H9 (cell line): Measurements from ENCODE around the gene HMBS. TPM values are rescaled to one million over a fixed set of nuclear protein-coding genes. Genes with fewer than 3 reads are reported as not detected.

Source experiments
- DNase-seq: peaks from one replicate; pipeline ENCODE4 v3.0.0-alpha.2; 2017
- H2AFZ ChIP-seq: one replicate; pipeline ENCODE4 v1.6.1; 2013; ENCODE audit warnings: mild to moderate bottlenecking, low read length, control low read depth, moderate library complexity
- H2AK5ac ChIP-seq: 2 replicates; pipeline ENCODE4 v1.6.1; 2013; ENCODE audit warnings: low read length, control low read depth, mixed read lengths; ENCODE audit not compliant: insufficient read length
- H2BK120ac ChIP-seq: one replicate; pipeline ENCODE4 v1.6.1; 2013; ENCODE audit warnings: low read depth, mild to moderate bottlenecking, low read length, control low read depth, inconsistent platforms; ENCODE audit not compliant: poor library complexity, severe bottlenecking
- H2BK12ac ChIP-seq: 2 replicates; pipeline ENCODE4 v1.6.1; 2013; ENCODE audit warnings: low read length, control low read depth, mixed read lengths, low read depth; ENCODE audit not compliant: insufficient read length
- H2BK15ac ChIP-seq: 2 replicates; pipeline ENCODE4 v1.6.1; 2013; ENCODE audit warnings: low read depth, low read length, control low read depth
- H2BK20ac ChIP-seq: one replicate; pipeline ENCODE4 v1.6.1; 2013; ENCODE audit warnings: low read depth, mild to moderate bottlenecking, low read length, control low read depth, inconsistent platforms; ENCODE audit not compliant: poor library complexity, severe bottlenecking
- H2BK5ac ChIP-seq: 2 replicates; pipeline ENCODE4 v1.6.1; 2013; ENCODE audit warnings: low read length, control low read depth, mixed read lengths; ENCODE audit not compliant: insufficient read length
- H3K14ac ChIP-seq: 2 replicates; pipeline ENCODE4 v1.6.1; 2013; ENCODE audit warnings: low read length, control low read depth; ENCODE audit not compliant: insufficient read depth
- H3K18ac ChIP-seq: 2 replicates; pipeline ENCODE4 v1.6.1; 2013; ENCODE audit warnings: low read depth, mild to moderate bottlenecking, mixed read lengths, low read length, control low read depth; ENCODE audit not compliant: insufficient read length
- H3K23ac ChIP-seq: 2 replicates; pipeline ENCODE4 v1.6.1; 2013; ENCODE audit warnings: low read length, control low read depth, mixed read lengths, low read depth; ENCODE audit not compliant: insufficient read length
- H3K23me2 ChIP-seq: 2 replicates; pipeline ENCODE4 v1.6.1; 2013; ENCODE audit warnings: low read depth, mild to moderate bottlenecking, mixed read lengths, low read length, control low read depth; ENCODE audit not compliant: insufficient read length, poor library complexity, severe bottlenecking
- H3K27ac ChIP-seq: 2 replicates; pipeline ENCODE4 v1.5.1; 2013; ENCODE audit warnings: low read length, control low read depth, mixed read lengths, low read depth; ENCODE audit not compliant: insufficient read length
- H3K27me3 ChIP-seq: 2 replicates; pipeline ENCODE4 v1.6.1; 2013; ENCODE audit warnings: low read length, control low read depth, inconsistent platforms; ENCODE audit not compliant: insufficient read depth
- H3K4ac ChIP-seq: 2 replicates; pipeline ENCODE4 v1.6.1; 2013; ENCODE audit warnings: low read depth, mild to moderate bottlenecking, control low read depth, inconsistent platforms, low read length, moderate library complexity
- H3K4me1 ChIP-seq: 2 replicates; pipeline ENCODE4 v1.6.1; 2013; ENCODE audit warnings: low read length, control low read depth, inconsistent platforms; ENCODE audit not compliant: insufficient read depth
- H3K4me2 ChIP-seq: 2 replicates; pipeline ENCODE4 v1.6.1; 2013; ENCODE audit warnings: low read length, control low read depth, mixed read lengths; ENCODE audit not compliant: insufficient read length, insufficient read depth
- H3K56ac ChIP-seq: 2 replicates; pipeline ENCODE4 v1.6.1; 2013; ENCODE audit warnings: low read depth, mild to moderate bottlenecking, mixed read lengths, low read length, control low read depth; ENCODE audit not compliant: insufficient read length
- H3K79me1 ChIP-seq: 2 replicates; pipeline ENCODE4 v1.6.1; 2013; ENCODE audit warnings: low read depth, mild to moderate bottlenecking, moderate library complexity, low read length, control low read depth, inconsistent platforms; ENCODE audit not compliant: insufficient read depth, poor library complexity, severe bottlenecking
- H3K79me2 ChIP-seq: 2 replicates; pipeline ENCODE4 v1.6.1; 2013; ENCODE audit warnings: low read length, control low read depth, inconsistent platforms; ENCODE audit not compliant: insufficient read depth
- H3K9ac ChIP-seq: 2 replicates; pipeline ENCODE4 v1.6.1; 2013; ENCODE audit warnings: low read length, control low read depth, mixed read lengths; ENCODE audit not compliant: insufficient read length; ENCODE audit errors: extremely low read depth
- H3K9me3 ChIP-seq: one replicate; pipeline ENCODE4 v1.6.1; 2013; ENCODE audit warnings: low read depth, low read length, inconsistent platforms; ENCODE audit not compliant: control insufficient read depth
- H3T11ph ChIP-seq: one replicate; pipeline ENCODE4 v1.6.1; 2013; ENCODE audit warnings: mild to moderate bottlenecking, low read length, control low read depth, inconsistent platforms
- H4K20me1 ChIP-seq: one replicate; pipeline ENCODE4 v1.6.1; 2013; ENCODE audit not compliant: control insufficient read depth, insufficient read length, insufficient read depth
- H4K5ac ChIP-seq: 2 replicates; pipeline ENCODE4 v1.6.1; 2013; ENCODE audit warnings: low read depth, mild to moderate bottlenecking, mixed read lengths, low read length, control low read depth; ENCODE audit not compliant: insufficient read length
- H4K8ac ChIP-seq: replicated peaks from 2 replicates; pipeline ENCODE4 v1.6.1; 2013; ENCODE audit warnings: low read length, control low read depth, mixed read lengths, low read depth; ENCODE audit not compliant: insufficient read length
- H4K91ac ChIP-seq: 2 replicates; pipeline ENCODE4 v1.6.1; 2013; ENCODE audit warnings: low read depth, mild to moderate bottlenecking, moderate library complexity, mixed read lengths, low read length, control low read depth; ENCODE audit not compliant: insufficient read length
- H3K27ac Mint-ChIP-seq, 3 experiments: 2 replicates in 2 of 3; 3 replicates in 1 of 3; pipeline ENCODE4 v1.8.0; 2020 to 2021; ENCODE audit warnings: mixed read lengths in 3 of 3, mild to moderate bottlenecking in 1 of 3, moderate library complexity in 1 of 3
- H3K27me3 Mint-ChIP-seq: 2 replicates; pipeline ENCODE4 v1.8.0; 2021; ENCODE audit warnings: low read depth, mild to moderate bottlenecking, moderate library complexity, mixed read lengths
- H3K36me3 Mint-ChIP-seq, 3 experiments: 2 replicates in 2 of 3; 3 replicates in 1 of 3; pipeline ENCODE4 v1.8.0; 2020 to 2021; ENCODE audit warnings: low read depth in 3 of 3, mixed read lengths in 3 of 3; ENCODE audit not compliant: insufficient read depth in 1 of 3
- H3K4me1 Mint-ChIP-seq, 2 experiments: 2 replicates each; pipeline ENCODE4 v1.8.0; 2020; ENCODE audit warnings: mixed read lengths in 2 of 2
- H3K4me3 Mint-ChIP-seq, 2 experiments: 2 replicates in 1 of 2; 3 replicates in 1 of 2; pipeline ENCODE4 v1.8.0; 2020 to 2021; ENCODE audit warnings: mild to moderate bottlenecking in 2 of 2, mixed read lengths in 2 of 2, moderate library complexity in 1 of 2
- H3K9me3 Mint-ChIP-seq, 2 experiments: 2 replicates in 1 of 2; 3 replicates in 1 of 2; pipeline ENCODE4 v1.8.0; 2020; ENCODE audit warnings: mild to moderate bottlenecking in 2 of 2, mixed read lengths in 2 of 2, moderate library complexity in 1 of 2
- CTCF ChIP-seq: fragments of 200-600 bp; sonication (generic); conservative IDR thresholded peaks from 3 replicates; pipeline ENCODE4 v1.8.0; 2021; ENCODE audit warnings: antibody characterized with exemption, mild to moderate bottlenecking
- WGBS: extraction: QIAGEN DNeasy Blood & Tissue Kit; methylation state at CpG from one replicate; pipeline ENCODE4 v1.1.7; 2013; ENCODE audit warnings: missing lambda C conversion rate, low lambda C conversion rate, mixed read lengths; ENCODE audit not compliant: insufficient read length; ENCODE audit errors: extremely low coverage; 5-methylcytosine and 5-hydroxymethylcytosine counted together
- total RNA-seq: library from RNA; stranded (reverse); gene quantifications from 2 replicates; pipeline ENCODE4 v1.2.1, GENCODE V29; 2021

Gene HMBS
- total RNA-seq, 1 experiment from 2014 or later: 57.7 TPM

- no CpG with 5 or more reads among the region's 9 CpGs for WGBS
- H3K27me3 ChIP-seq: no peaks in the 10 kb centered on the region
- H3K4me1 ChIP-seq: 0 out of 2 replicates have a peak, but pooled peaks cover under 1% of the 10 kb centered on the region
- H2BK120ac ChIP-seq: no peak overlapping the region
- no peaks in the 10 kb centered on the region for H3K79me2 ChIP-seq
- H4K91ac ChIP-seq: no peak overlapping the region
- H4K5ac ChIP-seq: no peak overlapping the region
- no peak overlapping the region for H2BK20ac ChIP-seq
- H3K23me2 ChIP-seq: no peaks in the 10 kb centered on the region
- H3K4me1 Mint-ChIP-seq: peaks cover 11 to 22% of the 10 kb centered on the region in 2 experiments
- H2AFZ ChIP-seq: no peak overlapping the region
- no peak overlapping the region for H3K9ac ChIP-seq
- no peak overlapping the region for H3K27ac ChIP-seq
- no peak overlapping the region for H3K23ac ChIP-seq
- H3K79me1 ChIP-seq: no peaks in the 10 kb centered on the region
- H3K27ac Mint-ChIP-seq: 0 out of 7 replicates have a peak overlapping the region, but pooled peaks of 1 of the 3 experiments have one; percentile 28
- H2BK5ac ChIP-seq: no peak overlapping the region
- H3K56ac ChIP-seq: no peak overlapping the region
- H3T11ph ChIP-seq: no peak overlapping the region
- no peak overlapping the region for H3K4me3 Mint-ChIP-seq
- H3K36me3 Mint-ChIP-seq: no peaks in the 10 kb centered on the region; a peak in 2 of 7 replicates
- H2AK5ac ChIP-seq: no peak overlapping the region
- H3K4ac ChIP-seq: no peak overlapping the region
- no peak overlapping the region for H2BK15ac ChIP-seq
- H4K20me1 ChIP-seq: no peaks in the 10 kb centered on the region
- no peak for DNase-seq
- no peaks in the 10 kb centered on the region; a peak in 1 of 5 replicates for H3K9me3 Mint-ChIP-seq
- no peaks in the 10 kb centered on the region for H3K9me3 ChIP-seq
- TF ChIP-seq CTCF: no peak
- H3K14ac ChIP-seq: no peak overlapping the region
- H2BK12ac ChIP-seq: no peak overlapping the region
- H3K4me2 ChIP-seq: no peak overlapping the region
- peaks cover 4% of the 10 kb centered on the region for H3K27me3 Mint-ChIP-seq
- H3K18ac ChIP-seq: no peak overlapping the region
- H4K8ac ChIP-seq: no peak overlapping the region
Observed at GRCh38 chr11:119113716-119114115, 29.0 kb downstream of the HMBS start.
